Epithelial cell of esophagus (primary cell): ENCODE measurements around the gene FLNC.

Experiments
- DNase-seq: peaks from one replicate; pipeline ENCODE4 v3.0.0; 2010; ENCODE audit warnings: low read depth
- H3K4me3 ChIP-seq: 2 replicates; pipeline ENCODE4 v1.5.1; 2011; ENCODE audit warnings: mild to moderate bottlenecking, low read length, control low read depth
- CTCF ChIP-seq: IDR thresholded peaks from 2 replicates; pipeline ENCODE4 v1.5.1; 2011; ENCODE audit warnings: low read depth, mild to moderate bottlenecking, low read length, control low read depth, inconsistent platforms; ENCODE audit not compliant: insufficient read depth; ENCODE audit errors: missing control alignments

Gene FLNC

GRCh38 chr7:128811631-128812430, 18.4 kb upstream of the FLNC start:
- DNase-seq: no peak
- H3K4me3 ChIP-seq: no peak overlapping the region
- no peak for TF ChIP-seq CTCF

- no peak for DNase-seq
- H3K4me3 ChIP-seq: no peak overlapping the region
- no peak for TF ChIP-seq CTCF
Measured at GRCh38 chr7:128812514-128813168, 17.6 kb upstream of the FLNC start.

GRCh38 chr7:128814499-128814898, 15.7 kb upstream of the FLNC start:
- DNase-seq: no peak
- no peak overlapping the region for H3K4me3 ChIP-seq
- no peak for TF ChIP-seq CTCF

- no peak for DNase-seq
- no peak for TF ChIP-seq CTCF
- no peak overlapping the region for H3K4me3 ChIP-seq
Measured at GRCh38 chr7:128815289-128815942, 14.8 kb upstream of the FLNC start.

GRCh38 chr7:128818694-128819093, 11.5 kb upstream of the FLNC start:
- no peak for DNase-seq
- no peak for TF ChIP-seq CTCF
- no peak overlapping the region for H3K4me3 ChIP-seq

GRCh38 chr7:128821724-128822123, 8.5 kb upstream of the FLNC start:
- DNase-seq: no peak
- no peak for TF ChIP-seq CTCF
- no peak overlapping the region for H3K4me3 ChIP-seq
